CD4-positive, CD25-positive, alpha-beta regulatory T cell (primary cell): ENCODE results near the gene TUBB1. TPM values are rescaled to one million over a fixed set of nuclear protein-coding genes. Genes with fewer than 3 reads are reported as not detected.

ENCODE experiments used
- ATAC-seq, 2 donors: fragments of 150-1000 bp; cut with Tn5 transposase; one replicate each; pipeline ENCODE4 v1.10.0; 2021; ENCODE audit warnings: low read depth in 2 of 2, moderate number of reproducible peaks in 2 of 2, moderate library complexity in 1 of 2
- DNase-seq, 3 donors: peaks; one replicate each; pipeline versions ENCODE4 v3.0.0 to v3.0.0-alpha.2; 2012 to 2022; ENCODE audit warnings: mixed read lengths in 1 of 3
- H3K27ac ChIP-seq: one replicate; pipeline ENCODE4 v1.7.0; 2013; ENCODE audit warnings: mild to moderate bottlenecking, low read length; ENCODE audit not compliant: insufficient read depth, poor library complexity, severe bottlenecking
- H3K27me3 ChIP-seq: one replicate; pipeline ENCODE4 v1.7.0; 2013; ENCODE audit warnings: low read length; ENCODE audit not compliant: control insufficient read depth, insufficient read depth
- H3K36me3 ChIP-seq: one replicate; pipeline ENCODE4 v1.7.0; 2013; ENCODE audit warnings: mild to moderate bottlenecking, low read length, moderate library complexity; ENCODE audit not compliant: control insufficient read depth, insufficient read depth
- H3K4me1 ChIP-seq: 2 replicates; pipeline ENCODE4 v1.7.0; 2013; ENCODE audit warnings: mild to moderate bottlenecking, low read length; ENCODE audit not compliant: insufficient read depth, control insufficient read depth, poor library complexity, severe bottlenecking
- H3K4me3 ChIP-seq: one replicate; pipeline ENCODE4 v1.7.0; 2013; ENCODE audit warnings: low read depth, mild to moderate bottlenecking, low read length, moderate library complexity
- H3K9me3 ChIP-seq, 2 experiments: 1 replicate in 1 of 2; 2 replicates in 1 of 2; pipeline ENCODE4 v1.7.0; 2013; ENCODE audit warnings: low read length in 2 of 2, mild to moderate bottlenecking in 1 of 2, moderate library complexity in 1 of 2; ENCODE audit not compliant: control insufficient read depth in 2 of 2
- H3K27ac Mint-ChIP-seq, 3 donors: one replicate each; pipeline ENCODE4 v1.8.0; 2020 to 2022; ENCODE audit warnings: mild to moderate bottlenecking in 3 of 3, mixed read lengths in 3 of 3, moderate library complexity in 2 of 3
- H3K27me3 Mint-ChIP-seq: one replicate; pipeline ENCODE4 v1.8.0; 2022; ENCODE audit warnings: mild to moderate bottlenecking, mixed read lengths
- H3K36me3 Mint-ChIP-seq: one replicate; pipeline ENCODE4 v1.8.0; 2020; ENCODE audit warnings: mixed read lengths
- H3K4me1 Mint-ChIP-seq, 4 donors: one replicate each; pipeline ENCODE4 v1.8.0; 2020 to 2022; ENCODE audit warnings: mixed read lengths in 4 of 4, mild to moderate bottlenecking in 1 of 4
- H3K4me3 Mint-ChIP-seq, 4 donors: one replicate each; pipeline ENCODE4 v1.8.0; 2020 to 2022; ENCODE audit warnings: mild to moderate bottlenecking in 4 of 4, mixed read lengths in 4 of 4, moderate library complexity in 3 of 4
- H3K9me3 Mint-ChIP-seq, 7 donors: one replicate each; pipeline ENCODE4 v1.8.0; 2020 to 2022; ENCODE audit warnings: mixed read lengths in 7 of 7, mild to moderate bottlenecking in 3 of 7, moderate library complexity in 2 of 7
- polyA plus RNA-seq, 4 donors: library from polyadenylated mRNA; unstranded; fragments of 300-500 nt; fragmentation: Illumina TruSeq; gene quantifications; one replicate each; pipeline ENCODE4 v1.2.3, GENCODE V29; 2021
- total RNA-seq: library from RNA; stranded (reverse); gene quantifications from one replicate; pipeline ENCODE4 v1.2.3, GENCODE V29; 2022

The TUBB1 gene
- total and polyA plus RNA-seq, 5 donors from 2014 or later: 0.07 to 31.7 (median 0.14) TPM

GRCh38 chr20:59050437-59050836 lies 31.2 kb downstream of the TUBB1 start:
- ATAC-seq (no peak), DNase-seq (no peak)
- H3K27me3 ChIP-seq: peaks cover 13% of the 10 kb centered on the region
- H3K36me3 ChIP-seq: no peaks in the 10 kb centered on the region
- peaks cover 0 to 4% (median 0%) of the 10 kb centered on the region in 7 donors for H3K9me3 Mint-ChIP-seq
- H3K4me1 Mint-ChIP-seq: peaks cover 0 to 8% (median 7%) of the 10 kb centered on the region in 4 donors
- no peaks in the 10 kb centered on the region for H3K4me1 ChIP-seq
- H3K4me3 Mint-ChIP-seq: no peak overlapping the region
- H3K4me3 ChIP-seq: no peak overlapping the region
- no peaks in the 10 kb centered on the region for H3K36me3 Mint-ChIP-seq
- H3K27ac ChIP-seq: no peak overlapping the region
- peaks cover 37% of the 10 kb centered on the region for H3K27me3 Mint-ChIP-seq
- H3K27ac Mint-ChIP-seq: no peak overlapping the region
- H3K9me3 ChIP-seq: no peaks in the 10 kb centered on the region

- H3K4me1 ChIP-seq: no peaks in the 10 kb centered on the region
- peaks cover 45% of the 10 kb centered on the region for H3K27me3 Mint-ChIP-seq
- H3K4me1 Mint-ChIP-seq: peaks cover 0 to 8% (median 7%) of the 10 kb centered on the region in 4 donors
- DNase-seq: no peak
- H3K4me3 Mint-ChIP-seq: no peak overlapping the region
- peaks cover 0 to 4% (median 0%) of the 10 kb centered on the region in 7 donors for H3K9me3 Mint-ChIP-seq
- peaks cover 0 to 1% of the 10 kb centered on the region in 2 experiments for H3K9me3 ChIP-seq
- H3K36me3 ChIP-seq: no peaks in the 10 kb centered on the region
- H3K36me3 Mint-ChIP-seq: no peaks in the 10 kb centered on the region
- H3K4me3 ChIP-seq: no peak overlapping the region
- no peak for ATAC-seq
- H3K27ac ChIP-seq: no peak overlapping the region
- no peak overlapping the region for H3K27ac Mint-ChIP-seq
- peaks cover 13% of the 10 kb centered on the region for H3K27me3 ChIP-seq
Observed at GRCh38 chr20:59051666-59052185, 32.5 kb downstream of the TUBB1 start.

- Histone ChIP-seq H3K36me3 (no peaks in the 10 kb centered on the region), H3K27me3 (peaks cover 21% of the 10 kb centered on the region), H3K27ac (no peak overlapping the region), H3K9me3 (peaks cover 0 to 4% of the 10 kb centered on the region in 2 experiments), H3K4me3 (no peak overlapping the region), H3K4me1 (no peaks in the 10 kb centered on the region)
- Mint-ChIP-seq H3K27me3 (peaks cover 55% of the 10 kb centered on the region), H3K36me3 (no peaks in the 10 kb centered on the region), H3K4me1 (peaks cover 0 to 5% (median 0%) of the 10 kb centered on the region in 4 donors), H3K4me3 (no peak overlapping the region), H3K27ac (no peak overlapping the region), H3K9me3 (peaks cover 0 to 4% (median 0%) of the 10 kb centered on the region in 7 donors)
- DNase-seq (peak in 2 of 3 donors; percentile 39 to 53), ATAC-seq (no peak)
Observed at GRCh38 chr20:59055302-59055701, 36.1 kb downstream of the TUBB1 start.

- Mint-ChIP-seq H3K4me3 (no peak overlapping the region), H3K27ac (no peak overlapping the region), H3K9me3 (peaks cover 0 to 1% (median 0%) of the 10 kb centered on the region in 7 donors), H3K27me3 (peaks cover 23% of the 10 kb centered on the region), H3K36me3 (no peaks in the 10 kb centered on the region), H3K4me1 (no peaks in the 10 kb centered on the region)
- H3K4me3 ChIP-seq: no peak overlapping the region
- DNase-seq (no peak), ATAC-seq (no peak)
- no peak overlapping the region for H3K27ac ChIP-seq
- H3K27me3 ChIP-seq: peaks cover 17% of the 10 kb centered on the region
- H3K4me1 ChIP-seq: no peaks in the 10 kb centered on the region
- H3K9me3 ChIP-seq: no peaks in the 10 kb centered on the region
- H3K36me3 ChIP-seq: no peaks in the 10 kb centered on the region
Observed at GRCh38 chr20:59062081-59062480, 42.9 kb downstream of the TUBB1 start.

- Histone ChIP-seq H3K27ac (no peak overlapping the region), H3K9me3 (no peaks in the 10 kb centered on the region), H3K27me3 (peaks cover 18% of the 10 kb centered on the region), H3K36me3 (no peaks in the 10 kb centered on the region), H3K4me3 (no peak overlapping the region), H3K4me1 (no peaks in the 10 kb centered on the region)
- Mint-ChIP-seq H3K27me3 (peaks cover 28% of the 10 kb centered on the region), H3K4me1 (no peaks in the 10 kb centered on the region), H3K4me3 (no peak overlapping the region), H3K9me3 (peaks cover 0 to 1% (median 0%) of the 10 kb centered on the region in 7 donors), H3K36me3 (no peaks in the 10 kb centered on the region), H3K27ac (no peak overlapping the region)
- ATAC-seq (no peak), DNase-seq (no peak)
Observed at GRCh38 chr20:59063358-59064213, 44.4 kb downstream of the TUBB1 start.

GRCh38 chr20:59064214-59064722 lies 45.0 kb downstream of the TUBB1 start:
- Mint-ChIP-seq H3K36me3 (no peaks in the 10 kb centered on the region), H3K27ac (no peak overlapping the region), H3K4me3 (no peak overlapping the region), H3K4me1 (no peaks in the 10 kb centered on the region), H3K27me3 (peaks cover 24% of the 10 kb centered on the region), H3K9me3 (peaks cover 0 to 1% (median 0%) of the 10 kb centered on the region in 7 donors)
- DNase-seq: no peak
- H3K4me3 ChIP-seq: no peak overlapping the region
- H3K9me3 ChIP-seq: no peaks in the 10 kb centered on the region
- H3K4me1 ChIP-seq: no peaks in the 10 kb centered on the region
- peaks cover 16% of the 10 kb centered on the region for H3K27me3 ChIP-seq
- ATAC-seq: no peak
- no peak overlapping the region for H3K27ac ChIP-seq
- no peaks in the 10 kb centered on the region for H3K36me3 ChIP-seq

- Mint-ChIP-seq H3K4me1 (peaks cover 0 to 2% (median 0%) of the 10 kb centered on the region in 4 donors), H3K27me3 (peaks cover 27% of the 10 kb centered on the region)
Observed at GRCh38 chr20:59068534-59068933, 49.3 kb downstream of the TUBB1 start.

More at GRCh38 chr20:59068534-59068933, 49.3 kb downstream of the TUBB1 start:
- H3K4me1 ChIP-seq: no peaks in the 10 kb centered on the region
- Mint-ChIP-seq H3K27ac (no peak overlapping the region), H3K36me3 (no peaks in the 10 kb centered on the region), H3K4me3 (no peak overlapping the region), H3K9me3 (no peaks in the 10 kb centered on the region)
- no peaks in the 10 kb centered on the region for H3K36me3 ChIP-seq
- H3K4me3 ChIP-seq: no peak overlapping the region
- H3K27me3 ChIP-seq: peaks cover 15% of the 10 kb centered on the region
- no peak overlapping the region for H3K27ac ChIP-seq
- H3K9me3 ChIP-seq: no peaks in the 10 kb centered on the region
- ATAC-seq: no peak
- no peak for DNase-seq
